GM21360 (cell line): ENCODE results near the gene ATP6V1G2.
"Not testable (repeated sequence)": the region's sequence is repeated elsewhere in the genome, so short reads cannot be mapped to it uniquely, and the experiment has no call there.

Source experiments
- ATAC-seq: cut with Tn5 transposase; IDR thresholded peaks from one replicate; pipeline ENCODE4 v1.9.1; 2021; ENCODE audit warnings: mild to moderate bottlenecking, moderate library complexity; ENCODE audit not compliant: unreplicated experiment

Gene ATP6V1G2

GRCh38 chr6:31529329-31530150 lies 16.9 kb downstream of the ATP6V1G2 start:
- ATAC-seq, result no peak

- no peak for ATAC-seq
Observed at GRCh38 chr6:31528821-31529328, 17.5 kb downstream of the ATP6V1G2 start, which contains the start of gene MCCD1. Gene MCCD1, plus strand, starts transcription at chr6:31528962. Its CDS starts 53 bp downstream, at chr6:31529015.

GRCh38 chr6:31528307-31528777 lies 18.1 kb downstream of the ATP6V1G2 start:
- no peak for ATAC-seq

- no peak for ATAC-seq
Observed at GRCh38 chr6:31525932-31526591, 20.3 kb downstream of the ATP6V1G2 start.

GRCh38 chr6:31525553-31525931 lies 20.9 kb downstream of the ATP6V1G2 start:
- ATAC-seq, result no peak

GRCh38 chr6:31521835-31522234 lies 24.6 kb downstream of the ATP6V1G2 start:
- ATAC-seq, result no peak

GRCh38 chr6:31513456-31514165 lies 32.8 kb downstream of the ATP6V1G2 start:
- no peak for ATAC-seq

DNA sequence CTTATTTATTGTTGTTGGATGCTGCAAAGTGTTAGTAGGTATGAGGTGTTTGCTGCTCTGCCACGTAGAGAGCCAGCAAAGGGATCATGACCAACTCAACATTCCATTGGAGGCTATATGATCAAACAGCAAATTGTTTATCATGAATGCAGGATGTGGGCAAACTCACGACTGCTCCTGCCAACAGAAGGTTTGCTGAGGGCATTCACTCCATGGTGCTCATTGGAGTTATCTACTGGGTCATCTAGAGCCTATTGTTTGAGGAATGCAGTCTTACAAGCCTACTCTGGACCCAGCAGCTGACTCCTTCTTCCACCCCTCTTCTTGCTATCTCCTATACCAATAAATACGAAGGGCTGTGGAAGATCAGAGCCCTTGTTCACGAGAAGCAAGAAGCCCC lies 36.4 kb downstream of the ATP6V1G2 start:
- no peak for ATAC-seq

- not testable (repeated sequence) for ATAC-seq
Observed at GRCh38 chr6:31509036-31509435, 37.4 kb downstream of the ATP6V1G2 start.

GRCh38 chr6:31502586-31502985 lies 43.8 kb downstream of the ATP6V1G2 start:
- no peak for ATAC-seq

DNA sequence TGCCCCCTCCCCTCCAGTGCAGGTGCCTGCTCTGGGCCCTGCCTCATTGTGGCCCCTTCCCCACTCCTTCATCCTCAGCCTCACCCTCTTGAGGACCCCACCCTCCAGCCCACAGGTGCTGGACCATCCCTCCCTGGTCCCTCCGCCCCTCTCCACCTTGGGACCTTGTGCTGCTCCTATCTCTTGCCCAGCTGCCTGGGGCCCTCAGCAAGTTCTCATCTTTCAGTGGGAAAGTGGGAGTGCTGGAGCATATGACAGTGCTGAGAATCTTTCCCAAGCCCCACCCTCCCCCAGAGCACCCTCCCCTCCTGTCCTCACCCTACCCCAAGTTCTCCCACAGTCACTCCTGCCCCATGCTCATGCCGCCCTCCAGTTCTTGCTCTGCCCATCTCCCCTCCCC lies 46.8 kb downstream of the ATP6V1G2 start:
- not testable (repeated sequence) for ATAC-seq

DNA sequence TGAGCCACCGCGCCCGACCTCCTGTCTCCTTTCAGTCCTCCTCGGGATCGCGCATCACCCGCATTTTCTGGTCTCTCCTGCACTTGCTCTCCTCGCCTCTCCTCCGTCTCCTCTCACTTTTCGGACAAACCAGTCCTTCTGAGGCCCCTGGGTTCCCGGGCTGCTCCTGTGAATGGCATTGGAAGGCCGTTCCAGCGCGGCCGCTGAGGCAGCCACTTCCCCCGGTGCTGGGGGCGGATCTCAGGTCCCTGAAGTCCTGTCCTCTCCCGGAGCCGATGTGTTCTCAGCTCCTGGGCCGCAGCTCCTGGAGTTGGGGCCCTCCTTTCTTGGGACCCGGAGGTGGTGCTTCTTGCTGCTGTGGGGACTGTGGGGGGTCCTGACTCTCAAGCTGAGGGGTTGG lies 47.7 kb downstream of the ATP6V1G2 start:
- ATAC-seq, result no peak

DNA sequence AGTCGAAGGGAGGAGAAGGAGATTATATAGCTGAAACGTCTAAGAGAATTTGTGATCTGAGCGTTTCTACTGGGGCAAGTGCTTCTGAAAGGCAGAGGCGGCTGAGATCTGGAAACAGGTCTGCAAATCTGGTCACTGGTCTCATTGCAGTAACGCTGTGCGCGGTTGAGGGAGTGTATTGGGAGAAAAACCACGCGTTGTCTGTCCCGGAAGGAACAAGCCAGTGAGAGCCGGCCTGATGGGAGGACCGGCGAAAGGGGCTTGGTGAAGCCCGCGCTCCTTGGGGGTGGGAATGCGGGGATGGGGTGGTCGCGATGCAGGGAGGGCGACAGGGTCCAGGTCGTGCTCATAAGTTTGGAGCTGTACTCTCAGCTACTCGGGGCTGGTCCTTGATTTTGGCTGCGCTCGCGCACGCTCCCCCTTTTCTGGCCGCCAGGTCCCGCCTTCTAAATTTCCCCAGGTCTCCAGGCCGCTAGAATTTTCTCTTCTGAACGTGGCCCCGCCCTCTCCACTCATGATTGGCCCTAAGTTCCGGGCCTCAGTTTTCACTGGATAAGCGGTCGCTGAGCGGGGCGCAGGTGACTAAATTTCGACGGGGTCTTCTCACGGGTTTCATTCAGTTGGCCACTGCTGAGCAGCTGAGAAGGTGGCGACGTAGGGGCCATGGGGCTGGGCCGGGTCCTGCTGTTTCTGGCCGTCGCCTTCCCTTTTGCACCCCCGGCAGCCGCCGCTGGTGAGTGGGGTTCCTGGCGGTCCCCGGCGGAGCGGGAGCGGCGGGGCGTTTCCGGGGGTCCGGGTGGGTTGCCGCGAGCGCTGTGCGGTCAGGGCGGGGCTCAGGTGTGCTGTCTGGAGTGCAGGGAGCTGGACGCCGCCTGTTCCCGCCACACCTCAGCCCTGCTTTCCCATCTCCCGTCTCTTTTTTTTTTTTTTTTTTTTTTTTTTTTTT lies 48.6 kb downstream of the ATP6V1G2 start, which contains the start of gene MICB:
Gene MICB, plus strand, starts transcription at position 615 of the 946 bp plus-strand sequence. Its CDS starts 49 bp downstream, at position 664.
- peak; percentile 46 for ATAC-seq

DNA sequence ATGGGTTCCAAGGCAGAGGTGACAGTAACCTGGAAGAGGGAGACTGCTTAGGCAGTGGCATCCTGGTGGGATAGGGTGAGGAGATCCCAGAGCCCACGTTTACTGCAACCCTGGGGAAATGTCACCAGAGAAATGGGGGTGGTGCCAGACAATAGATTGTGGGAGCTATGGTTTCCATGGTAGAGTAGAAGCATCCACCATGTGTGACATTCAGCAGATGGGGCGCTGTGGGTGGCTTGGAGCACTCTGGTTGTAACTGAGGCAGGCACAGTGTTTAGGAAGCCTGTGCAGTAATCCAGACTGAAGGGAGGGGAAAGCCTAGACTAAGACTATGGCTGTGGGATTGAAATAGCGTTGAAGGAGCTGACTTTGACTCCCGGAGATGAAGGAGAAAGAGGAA lies 49.6 kb downstream of the ATP6V1G2 start:
- not testable (repeated sequence) for ATAC-seq

DNA sequence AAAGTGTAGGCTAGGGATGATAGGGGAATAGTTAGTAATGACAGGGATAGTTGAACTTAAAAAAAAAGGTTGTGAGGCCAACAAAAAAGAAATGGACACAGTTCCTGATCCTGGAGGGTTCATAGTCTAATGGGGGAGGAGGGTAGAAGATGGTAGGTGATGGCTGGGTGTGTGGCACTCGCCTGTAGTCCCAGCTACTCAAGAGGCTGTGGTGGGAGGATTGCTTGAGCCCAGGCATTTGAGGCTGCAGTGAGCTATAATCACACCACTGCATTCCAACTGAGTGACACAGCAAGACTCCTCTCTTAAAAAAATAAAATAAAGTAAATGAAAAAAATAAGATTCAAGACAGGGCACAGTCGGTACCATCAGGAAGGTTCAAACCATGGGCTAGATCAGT lies 50.8 kb downstream of the ATP6V1G2 start:
- ATAC-seq, result no peak
